CD4-positive, alpha-beta T cell treated with Interleukin-15 for 1 hour (primary cell): ENCODE data around the gene MSH3.
"Not testable (repeated sequence)": the region's sequence is repeated elsewhere in the genome, so short reads cannot be mapped to it uniquely, and the experiment has no call there.

Experiments
- DNase-seq: peaks from one replicate; pipeline ENCODE4 v3.0.0-alpha.2; 2020

The MSH3 gene

GRCh38 chr5:80799041-80799440 is 144.6 kb downstream of the MSH3 start:
- no peak for DNase-seq

GRCh38 chr5:80799573-80799972 is 145.1 kb downstream of the MSH3 start:
- DNase-seq, result no peak

GRCh38 chr5:80804332-80804731 is 149.9 kb downstream of the MSH3 start:
- DNase-seq, result no peak

DNA sequence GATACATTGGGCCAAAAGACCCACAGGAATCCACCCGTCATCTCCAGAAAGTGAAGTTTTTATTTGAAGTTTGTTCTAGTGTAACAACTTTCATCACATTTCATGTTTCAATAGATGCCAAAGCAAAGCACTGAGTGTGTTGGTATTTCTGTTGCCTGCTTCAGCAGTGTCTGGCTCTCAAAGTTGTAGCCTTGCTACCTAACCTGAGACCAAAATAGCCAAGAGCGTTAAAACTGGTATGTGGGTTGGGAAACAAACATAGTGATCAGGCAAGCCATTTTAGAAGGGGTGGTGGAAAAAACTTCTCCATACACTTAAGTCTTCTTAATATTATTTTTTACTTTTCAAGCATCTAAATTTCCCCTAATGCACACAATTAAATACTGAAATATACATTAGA is 150.6 kb downstream of the MSH3 start:
- no peak for DNase-seq

- DNase-seq, result no peak
These were observed 152.5 kb downstream of the MSH3 start for GRCh38 chr5:80806929-80807328.

GRCh38 chr5:80809451-80809850 is 155.0 kb downstream of the MSH3 start:
- DNase-seq, result no peak

DNA sequence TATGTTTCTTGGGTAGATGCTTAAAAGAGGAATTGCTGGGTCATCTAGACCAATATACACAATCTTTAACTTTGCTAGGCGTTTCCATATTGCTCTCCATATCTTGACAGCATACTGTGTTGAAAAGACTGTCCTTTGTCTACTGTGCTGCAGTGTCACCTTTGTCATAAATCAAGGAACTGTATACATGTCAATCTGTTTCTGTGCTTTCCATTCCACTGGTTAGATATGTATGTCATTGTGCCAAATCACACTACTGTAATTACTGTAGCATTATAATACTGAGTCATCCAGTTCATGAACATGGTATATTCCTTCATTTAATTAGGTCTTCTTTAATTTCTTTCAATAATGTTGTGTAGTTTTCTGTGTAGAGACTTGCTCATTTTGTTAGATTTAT is 156.0 kb downstream of the MSH3 start:
- no peak for DNase-seq

DNA sequence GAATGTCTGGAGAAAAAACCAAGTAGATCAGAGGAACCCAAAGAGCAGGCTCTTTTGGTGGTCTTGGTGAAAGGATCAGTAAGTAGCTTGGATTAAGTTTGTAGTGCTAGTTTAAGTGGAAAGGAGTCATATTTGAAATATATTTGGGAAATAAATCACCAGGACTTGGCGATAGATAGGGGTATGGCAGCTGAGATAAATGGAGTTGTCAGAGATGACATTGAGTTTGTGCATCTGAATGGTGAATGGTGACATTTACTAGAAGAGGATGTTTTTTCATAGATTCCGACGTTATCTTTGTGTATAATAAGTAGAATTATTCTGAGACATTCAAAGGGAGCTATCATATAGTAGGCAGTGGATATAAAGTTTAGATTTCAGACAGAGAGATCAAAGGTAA is 162.1 kb downstream of the MSH3 start:
- DNase-seq, result no peak

DNA sequence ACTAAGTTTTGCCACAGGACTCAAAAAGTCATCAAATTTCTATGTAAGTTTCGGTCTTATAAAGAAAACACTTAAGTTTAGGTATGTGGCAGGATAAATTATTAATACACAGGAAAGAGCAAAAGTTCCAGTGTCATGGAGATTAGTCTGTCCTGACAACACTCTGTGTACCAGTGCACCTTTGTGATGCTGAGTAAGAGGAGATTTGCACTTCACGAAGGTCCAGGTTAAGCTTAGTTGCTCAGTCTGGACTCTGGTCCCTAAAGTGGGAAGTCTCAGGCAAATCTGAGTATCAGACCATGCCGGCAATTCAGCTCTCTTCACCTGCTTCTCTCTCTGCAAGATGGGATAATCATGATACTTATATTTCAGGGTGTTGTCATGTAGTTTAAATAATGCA is 166.2 kb downstream of the MSH3 start:
- no peak for DNase-seq

- DNase-seq, result no peak
These were observed 168.2 kb downstream of the MSH3 start for GRCh38 chr5:80822640-80823039.

- DNase-seq, result not testable (repeated sequence)
These were observed 169.7 kb downstream of the MSH3 start for GRCh38 chr5:80824159-80824558.

- no peak for DNase-seq
These were observed 171.5 kb downstream of the MSH3 start for GRCh38 chr5:80825786-80826460.

- DNase-seq, result no peak
These were observed 180.3 kb downstream of the MSH3 start for GRCh38 chr5:80834710-80835109.

DNA sequence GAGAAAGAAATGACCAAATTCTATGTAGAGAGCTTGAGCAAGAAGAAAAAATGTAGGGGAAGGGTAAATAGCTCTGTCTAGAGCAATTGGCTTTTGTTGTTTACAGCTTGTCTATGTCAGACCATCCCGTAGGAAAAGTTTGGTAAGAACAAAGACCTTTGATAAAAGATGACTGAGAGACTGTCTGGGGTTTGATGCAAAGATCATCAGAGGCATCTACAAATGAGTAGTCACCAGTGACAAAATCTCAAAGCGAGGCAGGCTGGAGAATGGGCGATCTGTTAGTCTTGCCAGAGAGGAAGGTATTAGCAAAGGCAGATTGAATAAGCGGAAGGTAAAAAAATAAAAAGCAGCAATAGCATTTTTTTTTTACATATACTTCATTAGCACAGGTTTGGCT is 180.7 kb downstream of the MSH3 start:
- no peak for DNase-seq

GRCh38 chr5:80837679-80838078 is 183.2 kb downstream of the MSH3 start:
- DNase-seq, result no peak

DNA sequence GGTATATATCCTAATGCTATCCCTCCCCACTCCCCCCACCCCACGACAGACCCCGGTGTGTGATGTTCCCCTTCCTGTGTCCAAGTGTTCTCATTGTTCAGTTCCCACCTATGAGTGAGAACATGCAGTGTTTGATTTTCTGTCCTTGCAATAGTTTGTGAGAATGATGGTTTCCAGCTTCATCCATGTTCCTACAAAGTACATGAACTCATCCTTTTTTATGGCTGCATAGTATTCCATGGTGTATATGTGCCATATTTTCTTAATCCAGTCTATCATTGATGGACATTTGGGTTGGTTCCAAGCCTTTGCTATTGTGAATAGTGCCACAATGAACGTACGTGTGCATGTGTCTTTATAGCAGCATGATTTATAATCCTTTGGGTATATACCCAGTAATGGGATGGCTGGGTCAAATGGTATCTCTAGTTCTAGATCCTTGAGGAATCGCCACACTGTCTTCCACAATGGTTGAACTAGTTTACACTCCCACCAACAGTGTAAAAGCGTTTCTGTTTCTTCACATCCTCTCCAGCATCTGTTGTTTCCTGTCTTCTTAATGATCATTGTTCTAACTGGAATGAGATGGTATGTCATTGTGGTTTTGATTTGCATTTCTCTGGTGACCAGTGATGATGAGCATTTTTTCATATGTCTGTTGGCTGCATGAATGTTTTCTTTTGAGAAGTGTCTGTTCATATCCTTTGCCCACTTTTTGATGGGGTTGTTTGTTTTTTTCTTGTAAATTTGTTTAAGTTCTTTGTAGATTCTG is 186.8 kb downstream of the MSH3 start:
- not testable (repeated sequence) for DNase-seq

GRCh38 chr5:80846422-80846821 is 192.0 kb downstream of the MSH3 start:
- not testable (repeated sequence) for DNase-seq

DNA sequence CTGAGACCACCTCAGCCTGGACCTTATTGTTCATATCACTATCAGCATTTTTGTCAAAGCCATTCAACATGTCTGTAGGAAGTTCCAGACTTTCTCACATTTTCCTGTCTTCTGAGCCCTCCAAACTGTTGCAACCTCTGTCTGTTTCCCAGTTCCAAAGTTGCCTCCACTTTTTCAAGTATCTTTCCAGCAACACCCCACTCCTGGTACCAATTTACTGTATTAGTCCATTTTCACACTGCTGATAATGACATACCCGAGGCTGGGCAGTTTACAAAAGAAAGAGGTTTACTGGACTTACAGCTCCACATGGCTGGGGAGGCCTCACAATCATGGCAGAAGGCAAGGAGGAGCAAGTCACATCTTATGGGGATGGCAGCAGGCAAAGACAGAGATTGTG is 195.7 kb downstream of the MSH3 start:
- not testable (repeated sequence) for DNase-seq

DNA sequence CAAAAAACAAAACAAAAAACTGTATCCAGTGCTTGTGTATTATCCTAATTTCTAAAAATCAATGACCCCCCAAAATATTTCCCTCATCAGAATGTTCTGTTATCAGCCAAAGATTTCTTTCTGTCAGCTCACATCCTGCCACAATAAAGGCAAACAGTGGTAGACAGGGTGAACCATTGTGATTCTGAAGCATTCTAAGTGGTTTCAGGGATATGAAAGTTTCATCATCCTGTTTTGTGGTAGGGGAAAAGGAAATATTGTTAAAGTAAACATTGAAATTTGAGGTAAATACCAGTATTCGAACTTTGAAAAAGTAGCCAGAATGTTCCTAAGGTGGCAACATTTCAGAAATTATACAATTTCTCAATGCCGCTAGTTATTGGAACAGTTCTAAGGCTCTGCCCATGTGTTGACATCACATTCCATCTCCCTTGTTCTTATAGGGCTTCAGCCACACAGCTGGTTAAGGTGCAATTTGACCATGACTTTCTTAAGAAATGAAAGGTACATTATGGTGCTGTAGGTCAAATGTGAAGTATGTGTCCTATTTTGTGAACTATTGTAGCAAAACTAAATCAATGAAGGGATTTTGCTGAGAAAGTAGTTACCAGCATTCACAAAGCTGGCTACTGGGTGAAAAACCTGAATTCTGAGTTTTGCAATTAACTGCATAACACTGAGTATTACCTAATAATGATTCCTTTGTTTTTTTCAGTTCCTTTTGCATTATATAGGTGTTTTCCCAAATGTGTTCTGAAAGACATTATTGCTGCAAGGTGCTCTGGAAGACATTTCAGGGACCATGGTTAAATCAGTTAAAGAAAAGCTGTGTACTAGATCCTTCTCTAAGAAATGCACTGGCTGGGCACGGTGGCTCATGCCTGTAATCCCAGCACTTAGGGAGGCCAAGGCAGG is 198.1 kb downstream of the MSH3 start:
- no peak for DNase-seq

- DNase-seq, result no peak
These were observed 199.0 kb downstream of the MSH3 start for GRCh38 chr5:80853413-80853812.

- no peak for DNase-seq
These were observed 200.1 kb downstream of the MSH3 start for GRCh38 chr5:80854583-80854982.

DNA sequence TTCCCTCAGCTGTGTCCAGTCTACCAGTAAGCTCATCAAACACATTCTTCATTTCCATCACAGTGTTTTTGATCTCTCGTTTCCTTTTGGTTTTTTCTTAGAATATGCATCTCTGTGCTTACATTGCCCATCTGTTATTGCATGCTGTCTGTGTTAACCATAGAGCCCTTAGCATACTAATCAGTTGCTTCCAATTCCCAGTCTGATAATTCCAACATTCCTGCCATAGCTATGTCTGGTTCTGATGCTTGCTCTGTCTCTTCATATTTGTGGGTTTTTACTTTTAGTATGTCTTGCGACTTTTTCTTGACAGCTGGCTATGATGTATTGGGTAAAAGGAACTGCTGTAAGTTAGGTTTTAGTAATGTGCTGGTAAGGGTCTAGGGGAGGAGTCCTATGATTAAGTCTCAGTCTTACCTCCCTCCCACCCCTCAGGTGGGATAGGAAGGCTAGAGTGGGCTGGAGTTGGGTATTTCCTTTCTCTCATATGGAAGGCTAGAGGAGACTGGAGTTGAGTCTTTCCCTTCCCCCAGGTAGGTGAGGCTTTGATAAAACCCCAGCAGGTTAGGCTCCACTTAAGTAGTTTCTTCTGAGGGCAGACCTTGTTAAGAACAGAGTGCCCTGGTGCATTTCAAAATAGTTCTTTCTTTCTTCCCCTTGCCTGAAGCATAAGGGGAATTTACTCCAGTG is 206.6 kb downstream of the MSH3 start:
- DNase-seq, result no peak

- no peak for DNase-seq
These were observed 209.3 kb downstream of the MSH3 start for GRCh38 chr5:80863708-80864107.
